Activated T-helper 1 cell treated with anti-CD3 and anti-CD28 coated beads, Interleukin-12 subunit alpha, Interleukin-12 subunit beta, Interleukin-2, Interleukin-4 antibody, amounts not matched to agents 30 ng/mL and 10 ng/mL and 1 ng/mL, durations not matched to agents 14 hours and 24 hours and 36 hours (primary cell): ENCODE results near the gene PPIF. TPM values are rescaled to one million over a fixed set of nuclear protein-coding genes. Genes with fewer than 3 reads are reported as not detected.

Source experiments
- total RNA-seq: library from RNA; stranded (reverse); gene quantifications from 2 replicates; pipeline ENCODE4 v1.2.3, GENCODE V29; 2022

PPIF gene
- total RNA-seq, 1 donor from 2014 or later, result 155 TPM

Other genes starting within 250 kb of the PPIF start
- 0.52 and 0.59 TPM in 2 replicates for gene ZCCHC24, start 98.2 kb downstream of the PPIF start, total RNA-seq
- 0.34 and 0.59 TPM in 2 replicates for gene EIF5AL1, start 165.1 kb downstream of the PPIF start, total RNA-seq
- gene SFTPA2, start 212.9 kb downstream of the PPIF start, total RNA-seq, result not detected in 2 replicates